AG10803 (cell line): ENCODE measurements around the gene BAHCC1.

Source experiments
- DNase-seq: peaks from one replicate; pipeline ENCODE4 v3.0.0; 2010; ENCODE audit warnings: low read depth
- H3K4me3 ChIP-seq: 2 replicates; pipeline ENCODE4 v1.5.1; 2011; ENCODE audit warnings: mild to moderate bottlenecking, low read length, control low read depth
- CTCF ChIP-seq: conservative IDR thresholded peaks from 2 replicates; pipeline ENCODE4 v1.5.1; 2011; ENCODE audit warnings: mild to moderate bottlenecking, low read length, control low read depth, inconsistent platforms

Gene BAHCC1

GRCh38 chr17:81371910-81372760 is 23.1 kb upstream of the BAHCC1 start:
- H3K4me3 ChIP-seq, result no peak overlapping the region
- TF ChIP-seq CTCF, result peak; percentile 55
- DNase-seq, result peak; percentile 54

DNA sequence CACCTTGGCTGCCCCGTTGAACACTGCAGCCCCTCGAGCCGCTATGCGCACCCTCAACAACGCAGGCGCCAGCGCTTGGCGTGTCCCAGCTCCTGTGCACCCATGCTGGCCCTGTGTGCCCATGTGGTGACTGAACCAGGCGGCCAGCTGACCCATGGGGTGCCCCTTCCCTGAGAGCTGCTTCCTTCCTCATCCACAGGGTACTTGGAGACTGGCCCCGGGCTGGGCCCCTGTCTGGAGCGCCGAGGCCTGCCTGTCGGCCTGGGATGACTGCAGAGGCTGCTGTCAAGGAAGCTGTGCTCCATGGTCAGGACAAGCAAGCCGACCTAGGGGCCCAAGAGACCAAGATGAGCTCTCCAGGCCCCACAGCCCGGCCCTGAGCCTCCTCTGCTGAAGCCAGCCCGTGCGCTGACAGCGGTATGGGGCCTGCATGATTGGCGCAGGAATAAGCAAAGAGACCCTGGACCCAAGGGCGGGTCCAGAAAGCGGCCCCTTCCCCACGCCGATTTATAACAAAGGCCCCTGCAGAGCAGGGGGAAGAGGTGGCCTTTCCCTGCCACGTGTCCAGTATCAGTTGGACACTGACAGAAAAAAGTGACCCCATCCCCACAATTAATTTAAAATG is 21.6 kb upstream of the BAHCC1 start:
- no peak for DNase-seq
- no peak for TF ChIP-seq CTCF
- no peak overlapping the region for H3K4me3 ChIP-seq

- no peak for DNase-seq
- no peak overlapping the region for H3K4me3 ChIP-seq
- TF ChIP-seq CTCF, result no peak
These were observed 20.4 kb upstream of the BAHCC1 start for GRCh38 chr17:81374890-81375289.

- TF ChIP-seq CTCF, result no peak
- no peak overlapping the region for H3K4me3 ChIP-seq
- DNase-seq, result no peak
These were observed 18.1 kb upstream of the BAHCC1 start for GRCh38 chr17:81376946-81377714.

DNA sequence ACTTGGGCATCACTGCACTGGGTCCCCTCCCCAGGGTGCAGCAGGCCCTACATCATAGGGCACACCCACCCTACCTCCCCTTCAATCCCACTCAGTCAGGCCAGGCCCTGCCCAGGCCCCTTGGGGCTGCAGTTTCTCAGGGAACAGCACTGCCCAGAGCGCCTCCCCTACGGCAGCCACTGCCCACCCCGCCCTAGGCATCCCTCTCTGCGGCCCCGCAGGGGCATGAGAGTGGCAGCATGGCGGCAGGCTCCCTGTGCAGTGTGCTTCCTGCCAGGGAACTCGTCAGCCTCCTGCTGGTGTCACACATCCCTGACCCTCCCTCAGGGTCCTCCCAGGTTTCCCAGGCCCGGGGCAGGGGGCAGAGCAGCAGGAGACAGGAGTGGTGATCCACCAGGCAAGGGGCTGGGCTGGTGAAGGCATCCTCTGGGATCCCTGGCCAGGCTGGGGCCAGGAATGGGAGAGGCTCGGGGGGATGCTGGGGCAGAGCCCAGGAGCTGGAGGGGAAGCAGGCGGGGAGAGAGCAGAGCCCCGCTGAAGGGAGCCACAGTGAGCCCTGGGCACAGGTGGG is 16.2 kb upstream of the BAHCC1 start:
- no peak for DNase-seq
- no peak for TF ChIP-seq CTCF
- no peak overlapping the region for H3K4me3 ChIP-seq

GRCh38 chr17:81379523-81379942 is 15.7 kb upstream of the BAHCC1 start:
- no peak overlapping the region for H3K4me3 ChIP-seq
- DNase-seq, result no peak
- TF ChIP-seq CTCF, result no peak
